CD4-positive, alpha-beta T cell treated with Interferon alpha-2 for 1 hour (primary cell): ENCODE data around the gene FAM3A.

Experiments used
- DNase-seq, 2 donors: peaks; one replicate each; pipeline ENCODE4 v3.0.0-alpha.2; 2020 to 2022

The FAM3A gene

DNA sequence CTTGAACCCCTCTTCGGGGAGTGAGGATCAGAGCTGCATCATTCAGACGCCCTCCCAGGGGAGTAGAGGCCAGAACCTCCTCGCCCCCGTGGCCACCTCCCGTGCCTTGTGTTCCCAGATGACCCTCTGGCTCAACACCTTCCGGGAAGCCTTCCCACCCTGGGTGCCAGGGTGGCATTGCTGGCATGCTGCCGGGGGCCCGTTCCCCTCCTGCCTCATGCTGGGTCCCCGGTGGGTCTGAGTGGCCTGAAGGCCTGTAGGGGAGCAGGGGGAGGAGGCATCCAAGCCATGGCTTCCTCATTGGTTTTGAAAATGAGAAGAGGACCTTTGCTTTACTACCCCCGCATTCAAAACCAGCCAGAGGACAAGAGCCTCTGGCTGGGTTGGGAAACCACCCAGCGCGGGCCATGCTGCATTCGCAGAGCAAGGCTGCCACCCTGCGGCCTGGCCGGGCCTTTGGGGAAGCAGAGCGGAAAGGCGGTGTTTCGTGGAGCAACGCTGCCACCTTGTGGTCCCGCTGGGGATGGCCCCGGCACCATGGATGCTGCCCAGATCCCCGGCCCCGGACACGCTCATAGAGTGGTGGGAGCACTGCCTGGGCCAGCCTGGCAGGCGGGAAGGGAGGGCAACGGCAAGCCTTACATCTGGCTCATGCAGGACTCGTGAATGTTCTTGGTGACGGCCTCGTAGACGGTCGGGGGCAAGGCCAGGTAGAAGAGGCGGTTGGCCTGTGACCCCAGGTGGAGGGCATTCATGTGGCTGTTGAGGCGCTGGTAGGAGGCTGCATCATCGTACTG is 18.7 kb upstream of the FAM3A start:
- peak; percentile 89 to 90 for DNase-seq

DNA sequence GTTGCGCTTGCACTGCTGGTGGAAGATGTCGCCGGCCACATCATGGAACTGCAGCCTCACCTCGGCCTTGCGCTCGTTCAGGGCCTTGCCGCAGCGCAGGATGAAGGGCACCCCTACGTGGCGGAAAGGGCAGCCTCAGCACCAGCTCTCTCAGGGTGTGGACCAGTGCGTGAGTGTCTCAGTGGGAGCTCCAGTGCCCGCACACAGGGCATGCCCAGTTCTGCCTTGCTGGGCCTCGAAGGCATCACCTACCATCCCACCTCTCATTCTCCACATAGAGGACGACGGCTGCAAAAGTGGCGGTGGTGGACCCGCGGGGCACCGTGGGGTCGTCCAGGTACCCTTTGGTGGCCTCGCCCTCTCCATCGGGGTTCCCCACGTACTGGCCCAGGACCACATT is 16.7 kb upstream of the FAM3A start:
- no peak for DNase-seq

DNA sequence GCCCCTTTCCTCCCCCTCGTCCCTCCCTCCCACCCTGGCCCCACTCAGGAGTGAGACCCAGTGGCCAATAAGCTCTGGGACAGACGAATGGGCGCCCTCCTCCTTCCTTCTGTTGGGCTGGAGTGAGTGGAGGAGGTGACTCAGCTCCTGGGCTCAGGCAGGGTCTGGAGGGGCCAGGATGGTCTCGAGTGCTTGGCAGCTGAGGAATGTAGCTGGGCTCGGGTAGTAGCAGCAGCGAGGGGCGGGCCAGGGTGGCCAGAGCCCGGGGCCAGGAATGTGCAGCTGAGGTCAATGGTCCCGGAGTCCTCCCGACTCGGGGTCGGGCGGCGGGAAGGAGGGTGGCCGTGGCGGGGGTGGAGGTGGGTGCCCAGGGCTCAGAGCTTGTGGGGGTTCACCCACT is 15.6 kb upstream of the FAM3A start:
- no peak for DNase-seq

DNA sequence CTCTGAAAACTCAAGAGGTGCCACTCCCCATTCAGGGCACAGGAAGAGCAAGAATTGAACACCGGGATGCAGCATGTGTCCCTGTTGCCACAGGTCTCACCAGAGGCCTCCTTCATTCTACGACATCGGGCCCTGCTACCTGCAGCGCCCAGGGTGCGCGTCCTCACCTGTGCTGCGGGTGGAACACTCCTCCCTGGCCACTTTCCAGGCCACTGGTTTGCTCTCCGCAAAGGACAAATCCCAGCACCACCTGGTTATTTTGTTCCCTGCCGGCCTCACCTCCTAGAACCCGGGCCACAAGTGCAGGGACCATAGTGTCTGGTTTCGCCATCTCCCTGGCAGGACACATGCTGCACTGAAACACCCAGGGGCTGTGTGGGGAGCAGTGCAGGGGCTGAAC is 14.3 kb upstream of the FAM3A start:
- no peak for DNase-seq

DNA sequence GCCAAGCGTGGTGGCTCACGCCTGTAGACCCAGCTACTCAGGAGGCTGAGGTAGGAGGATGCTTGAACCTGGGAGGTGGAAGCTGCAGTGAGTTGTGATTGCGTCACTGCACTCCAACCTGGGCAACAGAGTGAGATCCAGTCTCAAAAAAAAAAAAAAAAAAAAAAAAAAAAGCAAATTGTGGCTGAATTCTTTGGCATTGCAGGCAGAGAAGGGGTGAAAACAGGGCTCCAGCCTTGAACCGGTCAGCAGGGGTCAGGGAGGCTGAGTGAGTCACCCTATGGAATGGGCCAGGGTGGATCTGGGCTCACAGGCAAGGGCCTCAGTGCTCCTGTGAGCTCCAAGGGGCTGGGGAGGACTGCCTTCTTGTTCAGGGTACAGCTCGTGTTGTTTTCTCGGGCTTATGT is 13.2 kb upstream of the FAM3A start:
- no peak for DNase-seq

DNA sequence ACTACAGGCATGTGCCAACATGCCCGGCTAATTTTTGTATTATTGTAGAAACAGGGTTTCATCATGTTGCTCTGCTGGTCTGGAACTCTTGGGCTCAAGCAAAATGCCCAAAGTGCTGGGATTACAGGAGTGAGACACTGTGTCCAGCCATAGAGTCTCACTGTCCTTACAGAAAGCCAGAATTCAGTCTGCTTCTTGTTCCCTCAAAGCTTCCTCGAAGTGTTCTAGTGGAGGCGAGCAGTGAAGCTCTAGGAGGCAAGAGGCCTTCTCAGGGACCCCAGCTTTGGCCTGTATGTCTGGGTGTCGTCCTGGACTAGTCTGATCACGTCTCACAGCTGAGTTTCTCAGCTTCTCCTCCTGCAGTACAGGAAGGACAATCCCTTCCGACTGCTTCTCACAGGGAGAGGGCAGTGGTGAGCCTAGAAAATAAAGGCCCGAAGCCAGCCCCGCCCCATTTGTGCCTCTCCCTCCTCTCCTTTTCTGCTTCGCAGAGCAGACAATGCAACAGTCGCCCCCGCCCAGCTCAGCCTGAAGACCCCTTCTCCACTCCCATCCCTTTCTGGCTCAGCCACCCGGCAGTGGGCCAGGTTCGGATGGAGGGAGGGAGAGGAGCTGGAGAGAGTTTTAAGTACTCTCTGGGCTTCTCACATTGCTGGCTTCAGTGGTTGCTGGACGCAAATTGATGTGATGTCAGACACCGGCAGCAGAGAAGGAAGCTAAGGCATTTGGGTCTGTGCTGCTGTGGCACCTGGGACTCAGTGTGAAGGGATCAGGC is 11.1 kb upstream of the FAM3A start:
- DNase-seq: peak; percentile 61 to 68

DNA sequence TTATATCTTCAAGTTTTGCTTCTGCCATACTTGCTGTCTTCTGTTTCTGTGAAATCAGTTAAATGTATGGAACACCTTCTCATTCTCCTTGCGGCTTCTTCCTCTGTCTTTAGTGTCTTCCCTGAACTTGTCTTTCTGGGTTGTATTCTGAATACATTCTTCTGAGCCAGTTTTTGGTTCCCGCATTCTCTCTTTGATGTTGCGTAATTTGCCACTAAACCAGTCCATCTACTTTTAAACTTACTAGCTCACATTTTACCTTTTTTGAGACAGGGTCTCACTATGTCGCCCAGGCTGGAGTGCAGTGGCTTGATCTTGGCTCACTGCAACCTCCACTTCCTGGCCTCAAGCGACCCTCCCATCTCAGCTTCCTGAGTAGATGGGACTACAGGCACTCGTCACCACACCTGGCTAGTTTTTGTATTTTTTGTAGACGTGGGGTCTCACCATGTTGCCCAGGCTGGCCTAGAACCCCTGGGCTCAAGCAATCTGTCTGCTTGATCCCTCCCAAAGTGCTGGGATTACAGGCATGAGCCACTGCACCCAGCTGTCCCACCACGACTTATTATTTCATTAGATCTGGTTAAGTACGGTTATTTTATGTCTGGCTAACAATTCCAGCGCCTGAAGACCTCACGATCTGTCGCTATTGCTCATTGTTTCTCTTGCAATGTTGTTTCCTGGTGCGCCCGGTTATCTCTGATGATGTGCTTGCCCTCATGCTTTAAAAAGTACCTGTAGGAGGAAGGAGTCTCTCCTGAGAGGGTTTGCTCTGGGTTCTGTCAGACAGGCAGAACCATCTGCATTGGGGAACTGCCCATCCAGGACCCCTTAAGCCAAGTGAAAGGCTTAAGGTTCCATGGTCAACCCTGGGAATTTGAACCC is 9.8 kb upstream of the FAM3A start:
- DNase-seq: no peak

DNA sequence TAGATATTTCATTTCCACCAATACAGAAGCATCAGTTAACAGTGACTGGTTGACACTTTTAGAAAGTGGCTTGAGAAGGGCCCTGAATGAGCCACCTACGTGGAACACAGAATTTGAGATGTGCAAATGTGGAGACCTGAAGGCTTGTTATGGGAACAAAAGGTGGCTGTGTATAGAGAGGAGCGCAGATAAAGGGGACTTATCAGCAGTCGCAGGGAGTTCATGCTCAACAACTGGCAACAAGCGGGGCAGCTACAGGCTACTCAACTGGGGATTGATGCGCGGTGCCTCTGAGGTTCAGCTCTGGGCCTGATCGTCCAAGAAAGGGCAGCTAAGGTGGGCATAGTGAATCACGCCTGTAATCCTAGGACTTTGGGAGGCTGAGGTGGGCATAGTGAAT is 3.4 kb upstream of the FAM3A start:
- DNase-seq: no peak

DNA sequence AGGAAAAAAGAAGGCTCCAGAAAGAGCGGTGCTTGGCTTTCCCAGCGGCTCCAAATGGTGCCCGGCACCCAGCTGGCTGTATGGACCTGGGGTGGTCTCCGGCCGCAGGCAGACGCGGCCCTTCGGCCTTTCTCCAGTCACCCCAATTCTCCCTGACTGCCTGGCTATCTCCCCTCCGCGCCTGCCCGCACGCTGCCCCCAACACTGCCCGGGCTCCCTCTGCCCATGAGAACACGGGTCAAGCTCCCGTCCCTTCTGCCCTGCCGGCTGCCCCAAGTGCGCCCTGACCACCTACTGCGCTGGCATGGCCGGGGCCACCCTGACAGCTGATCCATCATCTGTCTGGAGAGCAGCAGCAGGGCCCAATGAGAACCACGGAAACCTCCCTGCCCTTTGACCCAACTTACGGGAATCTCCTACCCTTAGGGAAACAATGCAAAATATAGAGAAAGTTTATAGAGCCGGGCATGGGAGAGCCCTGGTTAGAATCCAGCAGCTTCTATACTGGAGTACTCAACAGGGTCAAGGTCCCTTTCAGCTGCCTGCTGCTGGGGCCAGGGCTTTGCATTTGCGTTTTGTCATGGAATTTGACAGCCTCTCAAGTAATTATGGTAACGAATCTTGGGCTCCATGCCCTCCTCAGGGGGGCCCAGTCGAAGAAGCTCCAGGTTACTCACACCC is 1.2 kb upstream of the FAM3A start:
- no peak for DNase-seq

DNA sequence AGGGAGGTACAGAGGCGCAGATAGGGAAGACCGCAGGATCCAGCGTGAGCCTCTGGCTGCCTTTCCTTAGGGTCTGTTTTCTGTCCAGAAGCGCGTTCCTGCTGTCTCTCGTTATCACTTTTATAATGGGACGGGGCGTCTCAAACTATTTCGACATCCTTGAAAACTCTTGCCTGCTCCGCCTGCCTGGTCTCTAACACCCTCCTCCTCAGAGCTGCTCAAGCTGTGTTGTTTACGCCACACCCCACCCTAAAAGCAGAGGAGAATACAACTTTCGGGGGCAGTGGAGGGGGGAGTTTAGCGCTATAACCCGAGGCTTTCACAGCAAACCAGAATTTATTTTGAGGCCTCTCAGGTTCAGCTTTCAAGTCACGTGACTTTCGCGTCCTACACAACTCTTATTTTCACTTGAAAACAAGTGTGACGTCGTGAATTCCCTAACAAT is 646 bp upstream of the FAM3A start:
- DNase-seq: peak in 1 of 2 donors; percentile 42

DNA sequence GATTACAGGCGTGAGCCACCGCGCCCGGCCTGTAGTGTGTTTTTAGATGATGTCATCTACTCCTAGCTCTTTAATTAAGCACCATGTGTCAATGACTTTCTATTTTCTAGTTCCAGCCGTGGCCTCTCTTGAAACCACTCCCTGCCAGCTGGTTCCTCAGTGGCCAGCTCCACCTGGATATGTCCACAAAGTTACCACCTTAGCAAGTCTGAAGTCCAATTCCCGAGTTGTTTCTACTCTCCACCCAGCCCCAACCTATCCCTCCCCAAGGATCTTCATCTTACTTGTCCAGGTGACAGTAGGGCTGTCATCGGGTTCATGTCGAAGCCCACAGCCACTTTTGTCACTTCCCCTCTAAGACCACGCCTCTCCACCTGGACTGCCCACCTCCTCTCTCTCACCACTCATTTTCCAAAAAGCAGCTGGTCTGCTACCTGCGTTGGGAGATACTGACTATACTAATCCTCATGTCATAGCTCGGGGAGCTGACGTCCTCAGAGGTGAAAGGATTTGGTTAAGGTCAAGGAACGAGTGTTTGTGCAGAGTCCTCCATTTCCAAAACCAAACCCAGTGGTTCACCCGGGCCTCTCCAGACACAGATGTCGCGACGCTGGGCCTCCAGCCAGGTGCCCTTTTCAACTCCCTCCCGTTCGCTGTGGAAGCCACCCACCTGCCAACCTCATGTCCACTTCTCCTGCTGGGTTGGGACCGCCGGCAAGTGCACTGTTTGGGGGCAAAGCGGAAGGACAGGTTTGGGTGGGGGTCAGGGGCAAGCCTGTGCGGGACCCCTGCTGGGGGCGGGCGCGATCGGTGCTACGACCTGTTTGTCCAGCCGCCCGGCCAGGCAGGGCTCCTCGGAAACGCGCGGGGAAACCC is 704 bp downstream of the FAM3A start:
- DNase-seq: peak; percentile 18 to 41

DNA sequence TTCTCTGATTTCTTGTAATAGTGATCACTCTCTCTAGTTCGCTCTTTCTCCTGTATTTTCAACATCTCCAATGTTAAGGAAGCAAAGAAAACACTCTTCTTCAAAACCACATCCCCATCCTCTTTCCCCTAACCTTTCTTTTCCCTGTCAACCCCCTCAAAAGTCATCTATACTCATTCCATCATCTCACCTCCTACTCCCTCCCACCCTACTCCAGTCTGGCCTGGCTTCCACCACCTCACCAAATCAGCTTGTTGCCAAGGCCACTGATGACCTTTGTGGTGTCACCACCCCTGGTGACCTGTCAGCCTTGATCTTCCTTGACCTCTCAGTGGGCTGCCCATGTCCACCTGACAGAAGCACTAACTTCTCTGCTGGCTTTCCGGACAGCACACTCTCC is 2.3 kb downstream of the FAM3A start:
- no peak for DNase-seq

DNA sequence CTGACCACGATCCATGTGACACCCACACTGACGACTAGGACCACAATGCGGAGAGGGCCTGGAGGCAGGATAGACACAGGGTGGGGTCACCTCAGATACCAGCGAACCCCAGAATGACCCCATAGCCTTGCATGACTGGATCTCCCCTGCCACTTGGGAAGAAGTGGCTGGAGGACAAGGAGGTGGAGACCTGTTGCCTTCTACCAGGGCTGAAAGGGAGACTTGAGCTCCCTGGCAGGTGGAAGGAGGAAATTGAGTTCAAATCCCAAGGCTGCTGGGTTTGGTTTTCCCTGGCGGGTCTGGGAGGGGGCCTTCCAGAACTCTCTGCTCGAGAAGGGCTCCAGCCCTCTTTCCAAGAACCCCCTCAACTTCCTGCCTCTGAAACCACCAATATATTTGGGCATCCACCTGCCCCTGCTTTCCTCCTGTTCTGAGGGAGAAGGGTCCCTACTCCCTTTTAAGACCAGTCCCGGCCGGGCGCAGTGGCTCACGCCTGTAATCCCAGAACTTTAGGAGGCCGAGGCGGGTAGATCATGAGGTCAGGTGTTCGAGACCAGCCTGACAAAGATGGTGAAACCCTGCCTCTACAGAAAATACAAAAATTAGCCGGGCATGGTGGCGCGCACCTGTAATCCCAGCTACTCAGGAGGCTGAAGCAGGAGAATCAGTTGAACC is 3.0 kb downstream of the FAM3A start:
- no peak for DNase-seq

DNA sequence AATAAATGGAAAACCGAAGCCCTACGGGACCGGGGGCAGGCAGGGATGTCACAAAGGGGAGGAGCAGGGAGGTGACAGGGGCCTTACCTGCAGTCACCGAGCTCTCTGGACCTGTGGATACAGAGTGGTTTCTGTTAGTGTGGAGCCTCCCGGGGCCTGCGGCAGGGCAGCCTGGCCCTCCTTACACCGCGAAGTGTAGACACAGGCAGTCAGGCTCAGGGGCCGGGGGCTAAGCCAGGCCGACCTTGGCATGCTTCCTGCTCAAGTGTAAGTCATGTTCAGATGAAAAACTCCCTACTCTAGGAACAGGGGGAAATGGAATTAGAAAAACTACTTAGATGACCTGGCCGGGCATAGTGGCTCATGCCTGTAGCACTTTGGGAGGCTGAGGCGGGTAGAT is 4.3 kb downstream of the FAM3A start:
- no peak for DNase-seq

DNA sequence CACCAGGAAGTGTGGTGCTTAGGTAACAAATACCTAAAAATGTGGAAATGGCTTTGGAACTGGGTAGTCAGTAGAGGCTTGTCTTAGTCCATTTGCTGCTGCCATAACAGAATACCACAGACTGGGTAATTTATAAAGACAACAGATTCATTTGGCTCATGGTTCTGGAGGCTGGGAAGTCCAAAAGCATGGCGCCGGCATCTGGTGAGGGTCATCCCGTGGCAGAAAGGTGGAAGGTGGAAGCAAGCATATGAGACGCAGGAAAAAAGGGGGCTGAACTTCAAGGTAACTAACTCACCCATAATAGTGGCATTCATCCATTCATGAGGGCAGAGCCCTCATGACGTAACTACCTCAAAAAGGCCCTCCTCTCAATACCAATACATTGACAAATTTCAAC is 6.6 kb downstream of the FAM3A start:
- no peak for DNase-seq

DNA sequence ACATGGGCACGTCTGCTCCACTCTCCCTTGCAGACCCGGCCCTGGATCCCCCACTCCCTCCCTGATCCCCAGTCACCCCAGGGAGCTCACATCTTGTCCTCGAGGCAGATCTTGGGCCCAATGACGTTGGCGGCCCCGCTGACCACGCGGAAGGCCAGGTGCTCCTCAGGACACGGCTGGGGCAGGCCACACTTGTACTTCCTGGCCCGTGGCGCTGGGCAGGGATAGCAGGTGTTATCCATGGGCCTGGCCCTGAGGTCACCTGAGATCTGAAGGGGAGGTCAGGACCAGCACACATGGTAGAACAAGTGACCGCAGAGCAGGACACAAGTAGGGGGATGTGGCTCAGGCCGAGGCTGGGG is 7.7 kb downstream of the FAM3A start:
- DNase-seq: no peak

DNA sequence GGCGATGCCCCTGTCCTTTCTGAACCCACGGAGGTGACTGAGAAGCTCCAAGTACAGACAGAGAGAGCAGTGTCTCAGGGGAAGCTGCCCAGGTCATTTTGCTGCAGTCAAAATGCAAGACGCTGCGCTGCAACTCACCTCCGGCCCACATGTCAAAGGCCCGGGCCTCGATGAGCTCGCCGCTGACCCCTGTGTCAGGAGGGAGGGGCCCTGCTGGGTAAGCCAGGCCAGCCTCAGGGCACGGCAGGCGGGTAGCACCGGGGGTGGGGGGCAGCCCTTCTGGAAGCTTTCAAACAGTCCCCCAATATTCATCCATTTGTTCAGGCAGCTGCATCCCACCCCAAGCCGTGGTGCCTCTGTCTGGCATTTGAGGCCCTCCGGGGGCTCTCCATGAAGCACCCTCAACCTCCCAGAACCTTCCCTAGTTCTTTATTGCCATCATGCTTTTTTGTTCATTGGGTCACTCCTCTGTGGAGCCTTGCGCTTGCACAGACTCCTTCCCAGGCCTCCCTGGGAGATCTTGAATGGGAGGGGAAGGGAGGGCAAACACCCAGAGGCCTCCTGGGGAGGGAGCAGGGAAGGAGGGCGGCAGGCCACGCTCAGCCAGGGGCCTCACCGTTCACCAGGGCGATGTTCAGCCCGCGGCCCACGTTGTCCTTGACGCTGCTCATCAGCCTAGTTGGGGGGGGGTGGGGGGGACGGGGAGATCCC is 8.2 kb downstream of the FAM3A start:
- no peak for DNase-seq

DNA sequence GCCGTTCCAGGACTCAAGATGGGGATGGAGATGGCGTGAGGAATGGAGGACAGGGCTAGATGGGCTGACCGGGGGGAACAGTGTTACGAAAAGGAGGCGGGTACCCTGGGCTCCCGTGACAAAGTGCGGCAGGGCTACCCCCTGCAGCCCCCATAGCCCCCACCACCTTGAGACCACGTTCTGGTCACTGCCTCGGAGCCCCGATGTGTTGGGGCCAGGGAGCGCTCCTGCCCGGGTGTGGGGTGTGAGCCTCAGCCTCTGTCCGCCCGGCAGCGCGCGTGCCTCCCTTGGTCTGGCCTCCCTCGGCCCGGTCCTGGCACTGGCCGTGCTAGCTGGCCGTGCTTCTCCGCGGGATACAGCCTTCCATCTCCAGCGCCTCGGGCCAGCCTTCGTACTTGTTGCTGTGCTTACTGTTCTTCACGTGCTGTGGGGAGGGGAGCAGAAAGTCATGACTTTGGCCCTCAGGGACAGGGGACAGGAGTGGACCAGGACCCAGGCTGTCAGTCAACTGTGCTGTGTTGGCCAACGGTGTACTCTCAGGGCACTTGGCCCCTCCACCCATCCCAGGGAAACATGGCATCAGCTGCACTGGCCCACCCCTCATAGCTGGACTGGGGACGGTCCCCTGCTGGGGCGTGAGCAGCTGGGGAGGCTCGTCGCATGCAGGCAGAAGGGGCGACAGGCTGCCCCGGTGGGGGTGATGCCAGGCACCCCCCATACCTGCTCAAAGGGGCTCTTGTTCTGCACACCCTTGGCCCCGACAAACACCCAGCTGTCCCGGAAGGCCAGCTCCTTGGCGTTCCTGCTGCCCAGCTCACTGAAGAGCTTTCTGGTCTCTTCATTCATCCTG is 9.3 kb downstream of the FAM3A start:
- DNase-seq: no peak

DNA sequence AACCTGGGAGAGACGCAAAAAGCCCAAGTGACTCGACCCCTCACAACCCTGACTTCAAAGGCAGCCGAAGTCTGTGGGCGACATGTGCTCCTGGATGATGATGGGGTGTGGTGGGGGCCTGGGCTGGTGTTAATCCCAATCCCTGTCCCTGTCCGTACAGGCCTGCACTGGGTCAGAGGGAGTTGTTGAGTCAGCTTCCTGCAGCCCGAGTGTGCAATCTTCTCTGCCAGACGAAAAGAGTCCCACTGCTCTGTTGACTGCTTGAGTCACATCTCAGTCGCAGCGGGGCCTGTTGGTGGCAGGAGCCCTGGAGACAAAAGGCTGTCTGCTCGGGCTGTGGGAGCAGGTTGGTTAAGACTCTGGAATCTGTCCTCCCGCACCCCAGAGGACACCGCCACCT is 10.3 kb downstream of the FAM3A start:
- no peak for DNase-seq

DNA sequence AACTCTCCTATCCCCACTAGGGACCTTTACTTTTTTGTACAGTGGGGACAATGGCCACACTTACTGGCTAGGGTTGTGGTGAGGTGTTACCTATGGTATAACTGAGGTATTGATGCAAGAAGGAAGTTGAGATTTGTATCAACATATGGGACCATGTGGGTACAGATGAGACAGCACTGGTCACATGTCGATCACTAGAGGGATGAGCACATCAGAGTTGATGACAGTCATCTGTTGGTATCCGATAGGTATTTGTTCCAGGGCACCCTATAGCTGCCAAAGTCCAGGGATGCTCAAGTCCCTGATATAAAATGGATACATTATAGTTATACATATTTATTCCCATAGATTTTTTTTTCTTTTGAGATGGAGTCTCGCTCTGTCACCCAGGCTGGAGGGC is 13.0 kb downstream of the FAM3A start:
- DNase-seq: no peak
